Fibroblast of lung (primary cell): ENCODE results near the gene TRPM7.

Source experiments
- EZH2 ChIP-seq: IDR thresholded peaks from 2 replicates; pipeline ENCODE4 v1.5.1; 2012; ENCODE audit warnings: low read length, control low read depth, mild to moderate bottlenecking; ENCODE audit errors: missing control alignments
- TF ChIP-seq, protein P1 (sequence below), 2 donors: IDR thresholded peaks in 1 of 2; conservative IDR thresholded peaks in 1 of 2; 1 replicate in 1 of 2; 2 replicates in 1 of 2; pipeline ENCODE4 v1.5.1; 2011 to 2012; ENCODE audit warnings: low read length in 2 of 2, control low read depth in 1 of 2, inconsistent platforms in 1 of 2, low read depth in 1 of 2, mild to moderate bottlenecking in 1 of 2

DNA sequence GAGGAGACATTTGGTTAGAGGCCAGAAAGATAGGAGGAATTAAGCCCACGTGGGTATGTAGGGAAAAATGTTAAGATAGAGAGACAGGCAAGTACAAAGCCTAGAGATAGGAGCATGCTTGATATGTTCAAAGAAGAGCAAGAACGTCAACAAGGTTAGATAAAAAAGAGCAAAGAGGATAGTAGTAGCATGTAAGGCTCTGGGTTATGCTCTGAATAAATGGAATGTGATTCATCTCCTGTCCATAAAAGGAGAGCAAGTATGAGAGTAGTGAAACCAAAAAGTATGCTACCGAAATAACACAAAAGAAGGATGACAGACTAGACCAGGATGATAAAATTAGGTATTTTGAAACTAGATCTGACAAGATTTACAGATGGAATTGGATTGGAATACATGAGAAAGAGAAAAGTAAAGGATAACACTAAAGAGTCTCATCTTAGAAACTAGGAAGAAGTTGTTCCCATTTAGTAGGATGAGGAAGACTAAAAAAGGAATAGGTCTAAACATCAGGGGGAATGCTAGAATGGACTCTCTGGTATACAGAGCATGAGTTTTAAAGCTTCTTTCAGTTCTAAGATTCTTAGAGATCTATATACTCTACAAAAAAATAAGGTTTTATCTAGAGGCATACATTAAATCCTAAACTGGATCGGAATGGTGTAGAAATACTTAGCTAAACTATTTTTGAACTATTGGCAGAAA lies 59.1 kb downstream of the TRPM7 start:
- TF ChIP-seq, protein P1, sequence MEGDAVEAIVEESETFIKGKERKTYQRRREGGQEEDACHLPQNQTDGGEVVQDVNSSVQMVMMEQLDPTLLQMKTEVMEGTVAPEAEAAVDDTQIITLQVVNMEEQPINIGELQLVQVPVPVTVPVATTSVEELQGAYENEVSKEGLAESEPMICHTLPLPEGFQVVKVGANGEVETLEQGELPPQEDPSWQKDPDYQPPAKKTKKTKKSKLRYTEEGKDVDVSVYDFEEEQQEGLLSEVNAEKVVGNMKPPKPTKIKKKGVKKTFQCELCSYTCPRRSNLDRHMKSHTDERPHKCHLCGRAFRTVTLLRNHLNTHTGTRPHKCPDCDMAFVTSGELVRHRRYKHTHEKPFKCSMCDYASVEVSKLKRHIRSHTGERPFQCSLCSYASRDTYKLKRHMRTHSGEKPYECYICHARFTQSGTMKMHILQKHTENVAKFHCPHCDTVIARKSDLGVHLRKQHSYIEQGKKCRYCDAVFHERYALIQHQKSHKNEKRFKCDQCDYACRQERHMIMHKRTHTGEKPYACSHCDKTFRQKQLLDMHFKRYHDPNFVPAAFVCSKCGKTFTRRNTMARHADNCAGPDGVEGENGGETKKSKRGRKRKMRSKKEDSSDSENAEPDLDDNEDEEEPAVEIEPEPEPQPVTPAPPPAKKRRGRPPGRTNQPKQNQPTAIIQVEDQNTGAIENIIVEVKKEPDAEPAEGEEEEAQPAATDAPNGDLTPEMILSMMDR (conservative IDR thresholded peaks at IDR 0.05 in 1 of 2, IDR thresholded peaks at IDR 0.05 in 1 of 2; ENCODE audit: low read depth in 1 of 2, low read length in 2 of 2) = no peak
- TF ChIP-seq EZH2 = no peak
